DMS 273 treated with DMSO at 0.1 percent for 48 hours (cell line): ENCODE results near the gene ADAMTS4.
A peak's percentile ranks its signal among the peaks of the same experiment; 100 is the strongest.
"Not testable (repeated sequence)": the region's sequence is repeated elsewhere in the genome, so short reads cannot be mapped to it uniquely, and the experiment has no call there.

Source experiments
- DNase-seq: peaks from one replicate; lab custom pipeline; 2025; lab: John Stamatoyannopoulos, UW

Gene ADAMTS4, protein sequence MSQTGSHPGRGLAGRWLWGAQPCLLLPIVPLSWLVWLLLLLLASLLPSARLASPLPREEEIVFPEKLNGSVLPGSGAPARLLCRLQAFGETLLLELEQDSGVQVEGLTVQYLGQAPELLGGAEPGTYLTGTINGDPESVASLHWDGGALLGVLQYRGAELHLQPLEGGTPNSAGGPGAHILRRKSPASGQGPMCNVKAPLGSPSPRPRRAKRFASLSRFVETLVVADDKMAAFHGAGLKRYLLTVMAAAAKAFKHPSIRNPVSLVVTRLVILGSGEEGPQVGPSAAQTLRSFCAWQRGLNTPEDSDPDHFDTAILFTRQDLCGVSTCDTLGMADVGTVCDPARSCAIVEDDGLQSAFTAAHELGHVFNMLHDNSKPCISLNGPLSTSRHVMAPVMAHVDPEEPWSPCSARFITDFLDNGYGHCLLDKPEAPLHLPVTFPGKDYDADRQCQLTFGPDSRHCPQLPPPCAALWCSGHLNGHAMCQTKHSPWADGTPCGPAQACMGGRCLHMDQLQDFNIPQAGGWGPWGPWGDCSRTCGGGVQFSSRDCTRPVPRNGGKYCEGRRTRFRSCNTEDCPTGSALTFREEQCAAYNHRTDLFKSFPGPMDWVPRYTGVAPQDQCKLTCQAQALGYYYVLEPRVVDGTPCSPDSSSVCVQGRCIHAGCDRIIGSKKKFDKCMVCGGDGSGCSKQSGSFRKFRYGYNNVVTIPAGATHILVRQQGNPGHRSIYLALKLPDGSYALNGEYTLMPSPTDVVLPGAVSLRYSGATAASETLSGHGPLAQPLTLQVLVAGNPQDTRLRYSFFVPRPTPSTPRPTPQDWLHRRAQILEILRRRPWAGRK

DNA sequence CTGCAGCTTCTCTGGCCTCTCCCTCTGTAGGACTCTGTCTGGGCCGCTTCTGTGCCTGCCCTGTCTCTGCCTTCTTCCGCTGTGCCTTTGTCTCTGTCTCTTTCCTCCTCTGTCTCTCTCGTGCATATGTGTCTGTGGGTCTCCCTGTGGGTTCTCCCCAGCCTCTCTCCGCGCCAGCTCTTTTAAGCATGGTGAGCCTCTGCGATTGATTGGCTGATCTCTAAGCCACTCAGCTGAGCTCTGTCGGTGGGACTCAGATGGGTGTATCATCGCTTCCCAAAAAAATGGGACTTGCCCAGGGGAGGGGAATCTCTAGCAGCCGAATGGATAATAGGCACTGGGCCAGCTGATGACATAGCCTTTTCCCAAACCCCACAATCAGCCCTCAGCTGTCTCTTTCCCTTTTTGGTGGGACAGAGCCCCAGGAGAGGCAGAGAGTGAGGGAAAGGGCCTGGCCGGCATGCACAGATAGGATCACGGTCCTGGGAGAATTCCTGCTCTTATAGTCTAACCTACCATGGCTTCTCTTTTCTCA is at the start of gene ADAMTS4:
ADAMTS4 (minus strand) TSS at position 158 of the 535 bp plus-strand sequence. CDS start 427 bp downstream, outside the sequence.
- peak; percentile 19 for DNase-seq

DNA sequence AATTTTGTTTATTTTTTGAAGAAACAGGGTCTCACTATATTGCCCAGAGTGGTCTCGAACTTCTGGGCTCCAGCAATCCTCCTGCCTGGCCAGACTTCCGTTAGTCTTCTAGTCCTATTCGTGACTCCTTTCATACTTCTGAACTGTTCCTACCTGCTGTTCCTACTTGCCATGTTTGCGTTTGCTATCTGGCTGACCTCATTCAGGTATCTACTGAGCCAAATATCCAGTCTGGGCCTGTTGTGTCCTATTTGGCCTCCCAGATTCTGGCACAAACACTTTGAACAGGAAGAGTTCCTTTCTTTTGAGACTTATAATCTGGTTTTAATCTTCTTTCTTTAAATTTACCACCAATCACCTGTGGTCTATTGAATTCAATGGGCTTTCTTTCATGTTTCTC is 46.0 kb upstream of the ADAMTS4 start:
- DNase-seq = no peak

DNA sequence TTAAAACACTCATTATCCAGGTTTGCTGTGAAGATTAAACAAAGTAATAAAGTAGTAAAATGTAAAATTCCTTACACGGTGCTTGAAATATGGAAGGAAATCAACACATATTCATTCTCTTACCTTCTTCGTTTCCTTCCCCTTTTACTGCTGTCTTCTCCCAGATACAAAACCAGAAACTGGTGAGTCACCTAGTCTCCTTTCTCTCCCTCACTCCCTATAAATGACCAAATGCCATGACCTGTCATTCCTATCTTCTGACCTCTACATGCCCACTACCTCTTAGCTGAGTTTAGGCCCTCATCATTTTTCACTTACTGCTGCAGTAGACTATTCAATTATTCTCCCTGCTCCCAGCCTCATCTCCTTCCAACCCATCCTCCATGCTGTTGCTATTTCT is 43.5 kb upstream of the ADAMTS4 start:
- no peak for DNase-seq

DNA sequence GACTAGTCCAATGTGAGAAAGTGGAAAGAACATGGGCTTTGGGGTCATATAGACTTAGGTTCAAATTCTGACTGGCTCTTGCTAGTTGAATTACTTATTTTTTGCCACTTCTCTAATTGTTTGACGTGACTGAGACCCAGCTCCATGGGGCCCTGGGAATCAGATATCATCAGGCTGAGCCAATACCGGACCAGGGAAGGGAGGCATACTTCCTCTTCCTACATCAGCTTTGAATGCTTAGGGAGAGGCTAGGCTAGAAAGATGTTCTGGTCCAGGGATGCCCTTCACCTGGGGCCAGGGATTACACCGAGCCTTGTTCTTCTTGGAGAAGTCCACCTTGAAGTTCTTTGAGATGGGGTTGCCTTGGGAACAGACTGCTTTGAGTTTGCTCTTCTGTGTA is 42.8 kb upstream of the ADAMTS4 start:
- DNase-seq = no peak

DNA sequence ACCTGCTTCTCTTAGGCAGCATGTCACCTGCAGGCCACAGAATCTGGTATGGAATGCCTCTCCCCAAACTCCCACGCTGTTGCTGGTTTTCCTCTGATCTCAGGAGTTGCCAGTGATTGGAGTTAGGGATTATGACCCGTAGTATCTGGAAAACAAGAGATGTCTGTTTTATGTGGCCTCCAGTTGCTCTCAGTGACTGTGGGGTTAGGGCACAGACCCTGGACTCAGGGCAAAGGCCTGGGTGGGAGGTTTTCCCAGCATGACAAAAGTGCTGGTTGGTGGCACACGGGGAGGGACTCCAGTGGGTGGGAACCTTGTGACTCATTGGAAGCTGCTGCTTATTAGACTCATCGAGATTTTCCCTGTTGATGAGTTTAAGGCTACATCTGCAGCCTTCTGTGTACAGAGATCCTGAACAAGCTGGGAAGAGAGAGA is 39.2 kb upstream of the ADAMTS4 start, which contains the start of gene NR1I3:
NR1I3 (minus strand) TSS at position 165 of the 435 bp plus-strand sequence. CDS start 1,638 bp downstream, outside the sequence.
- no peak for DNase-seq

DNA sequence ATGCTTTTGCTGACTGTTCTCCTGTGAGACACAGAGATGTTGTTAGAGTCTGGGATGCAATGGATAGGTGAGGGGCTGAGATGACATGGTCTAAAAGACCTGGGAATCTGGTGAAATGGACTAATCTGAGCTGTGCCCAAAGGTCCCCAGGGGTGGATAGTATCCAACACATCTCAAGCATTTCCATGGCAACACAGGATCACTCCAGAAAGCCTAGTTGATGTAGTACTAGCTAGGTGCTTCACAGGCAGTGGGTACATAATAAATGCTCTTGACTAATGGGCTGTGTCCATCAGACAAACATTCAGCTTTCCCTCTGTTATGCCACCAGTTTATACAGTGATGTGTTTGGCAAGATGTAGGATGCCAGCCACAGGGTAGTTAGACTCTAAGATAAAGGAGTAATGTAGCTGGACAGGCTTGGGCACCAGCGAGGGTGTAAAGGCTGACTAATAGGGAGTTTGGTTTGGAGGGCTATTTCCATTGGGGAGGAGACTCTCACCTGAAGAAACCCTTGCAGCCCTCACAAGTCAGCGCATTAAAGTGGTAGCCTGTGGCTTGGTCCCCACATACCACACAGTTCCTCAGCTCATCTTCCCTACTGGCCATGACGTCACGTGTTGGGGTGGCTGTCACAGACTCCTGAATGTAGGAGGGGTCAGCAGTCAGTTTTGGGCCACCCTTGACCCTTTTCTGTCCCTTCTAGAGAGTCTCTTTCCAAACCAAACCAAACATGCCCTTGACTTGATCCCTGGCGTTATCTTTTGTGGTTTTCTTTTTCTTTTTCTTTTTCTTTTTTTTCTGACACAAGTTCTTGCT is 37.3 kb upstream of the ADAMTS4 start:
- DNase-seq = no peak

DNA sequence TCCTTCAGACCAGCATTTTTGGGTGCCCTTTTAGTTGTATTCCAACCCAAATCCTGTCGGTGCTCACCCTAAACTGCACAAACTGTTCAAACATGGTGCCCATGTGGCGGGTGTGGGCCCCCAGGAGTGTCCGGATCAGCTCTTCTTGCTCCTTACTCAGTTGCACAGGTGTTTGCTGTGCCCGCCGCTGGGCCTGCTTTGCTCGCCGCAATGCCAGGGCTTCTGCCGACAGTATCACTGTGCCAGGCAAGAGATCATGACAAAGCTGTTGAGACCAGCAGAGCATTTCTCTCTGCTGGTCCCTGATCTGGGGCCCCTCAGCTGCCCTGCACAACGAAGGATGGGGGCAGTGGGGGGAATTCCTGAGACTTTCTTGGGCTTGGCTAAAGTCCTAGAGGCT is 34.2 kb upstream of the ADAMTS4 start:
- DNase-seq = no peak

DNA sequence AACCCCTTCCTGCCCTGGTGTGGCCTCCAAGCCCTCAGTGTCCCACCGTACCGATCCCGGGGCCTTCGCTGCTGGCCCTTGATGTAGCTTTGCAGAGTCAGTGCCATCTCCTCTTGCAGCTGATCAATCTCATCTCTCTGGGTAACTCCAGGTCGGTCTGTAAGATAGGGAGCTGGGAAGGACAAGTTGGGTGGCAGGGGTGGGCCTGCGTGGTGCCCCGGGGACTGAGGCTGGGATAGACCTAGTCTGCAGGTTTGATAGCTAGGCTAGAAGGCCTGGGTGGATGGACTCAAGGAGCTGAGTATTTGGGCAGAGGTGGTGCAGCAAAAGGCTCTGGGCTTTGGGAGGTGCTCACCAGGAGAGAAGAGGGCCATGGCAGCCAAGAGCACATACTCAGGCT is 31.9 kb upstream of the ADAMTS4 start:
- no peak for DNase-seq

DNA sequence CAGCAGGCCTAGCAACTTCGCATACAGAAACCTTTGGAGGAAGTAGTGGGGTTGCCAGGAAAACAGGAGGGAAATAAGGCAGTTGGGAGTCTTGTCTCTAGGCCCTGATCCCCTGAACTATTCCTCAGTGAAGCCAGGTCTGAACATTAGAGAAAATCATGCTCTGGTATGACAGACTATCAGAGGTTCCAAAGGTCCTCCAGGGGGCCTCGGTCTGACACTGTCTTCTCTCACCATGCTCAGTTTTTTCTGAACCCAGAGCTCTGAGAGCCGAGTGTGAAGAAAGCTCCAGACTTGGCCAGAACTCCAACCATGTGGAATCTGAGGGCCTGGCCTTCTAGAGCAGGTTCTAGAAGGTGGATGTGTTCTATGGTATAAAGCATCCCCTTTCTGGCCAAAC is 31.0 kb upstream of the ADAMTS4 start:
- no peak for DNase-seq

DNA sequence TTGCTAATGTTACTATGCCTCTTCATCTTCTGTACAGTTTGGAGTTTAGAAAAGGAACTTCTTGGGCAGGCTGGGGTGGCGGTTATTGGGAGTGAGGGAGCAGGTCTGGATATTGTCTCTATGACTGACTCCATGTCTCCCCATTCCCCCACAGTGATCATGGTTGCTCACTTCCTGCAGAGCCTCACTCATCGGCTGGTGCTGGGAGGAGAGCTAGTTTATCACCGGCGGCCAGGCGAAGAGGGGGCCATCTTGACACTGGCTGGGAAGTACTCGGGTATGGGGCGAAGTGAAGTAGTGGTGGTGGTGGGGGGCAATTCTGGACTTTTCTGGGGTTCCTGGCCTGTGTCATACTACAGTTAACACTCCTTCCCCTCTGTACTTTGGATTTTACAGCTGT is 29.2 kb upstream of the ADAMTS4 start:
- DNase-seq = no peak

DNA sequence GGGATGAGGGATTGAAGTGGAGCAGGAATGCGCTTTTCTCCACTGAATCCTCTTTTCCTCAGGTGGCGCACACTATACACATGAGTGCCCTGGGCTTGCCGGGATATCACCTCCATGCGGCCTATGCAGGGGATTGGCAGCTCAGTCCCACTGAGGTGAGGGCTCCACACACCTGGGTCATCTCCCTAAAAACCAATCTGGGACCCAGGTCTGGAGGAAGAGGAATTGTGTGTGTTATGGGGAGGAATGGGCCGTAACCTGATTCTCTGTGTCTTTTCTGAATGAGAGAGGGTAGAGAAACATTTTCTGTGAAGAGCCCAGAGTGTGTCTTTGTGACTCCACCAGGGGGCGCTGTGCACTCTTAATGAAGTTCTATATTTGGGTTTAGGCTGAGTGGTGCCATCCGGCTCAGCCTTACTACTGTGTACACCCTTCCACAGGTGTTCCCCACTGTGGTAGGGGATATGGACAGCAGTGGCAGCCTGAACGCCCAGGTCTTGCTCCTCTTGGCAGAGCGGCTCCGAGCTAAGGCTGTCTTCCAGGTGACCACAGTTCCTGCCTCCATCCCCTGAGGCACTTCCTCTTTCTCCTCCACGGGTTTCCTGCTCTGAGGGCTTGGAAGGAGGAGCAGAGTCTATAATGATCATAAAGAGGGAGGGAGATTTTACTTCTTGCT is 28.5 kb upstream of the ADAMTS4 start:
- DNase-seq = peak; percentile 36

DNA sequence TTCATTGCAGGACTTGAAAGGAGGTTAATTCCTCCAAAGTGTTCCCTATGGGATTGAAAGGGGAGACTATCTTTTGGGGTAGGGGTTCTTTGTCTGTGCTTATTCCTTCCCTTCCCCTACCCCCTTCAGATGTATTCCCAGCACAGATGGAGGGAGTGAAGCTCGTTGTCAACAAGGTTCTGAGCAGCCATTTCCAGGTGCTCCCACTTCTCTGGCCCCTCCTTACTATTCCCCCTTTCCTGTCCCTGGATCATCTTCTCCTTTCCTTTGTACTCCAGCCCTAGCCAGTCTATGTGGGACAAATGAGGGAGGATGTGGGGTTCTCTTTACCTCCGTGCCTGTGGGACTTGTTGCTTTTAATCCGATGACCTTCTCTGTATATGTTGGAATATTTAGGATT is 27.9 kb upstream of the ADAMTS4 start:
- no peak for DNase-seq

DNA sequence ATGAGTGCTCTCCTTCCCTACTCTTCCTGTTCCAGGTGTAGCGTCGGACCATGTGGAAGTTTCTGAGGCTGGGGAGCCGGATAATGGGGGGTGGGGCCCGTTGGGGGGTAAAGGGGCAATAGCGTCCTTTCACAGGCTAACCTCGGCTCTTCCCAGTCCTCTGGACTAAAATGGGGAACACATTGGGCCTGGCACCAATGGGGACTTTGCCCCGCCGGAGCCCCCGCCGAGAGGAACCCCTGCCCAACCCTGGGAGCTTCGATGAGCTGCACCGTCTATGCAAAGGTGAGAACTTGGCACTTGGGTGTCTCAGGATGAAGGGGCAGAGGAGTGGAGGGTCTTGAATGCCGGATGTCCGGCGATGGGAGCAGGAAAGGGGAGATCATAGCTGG is 27.5 kb upstream of the ADAMTS4 start:
- DNase-seq = no peak

DNA sequence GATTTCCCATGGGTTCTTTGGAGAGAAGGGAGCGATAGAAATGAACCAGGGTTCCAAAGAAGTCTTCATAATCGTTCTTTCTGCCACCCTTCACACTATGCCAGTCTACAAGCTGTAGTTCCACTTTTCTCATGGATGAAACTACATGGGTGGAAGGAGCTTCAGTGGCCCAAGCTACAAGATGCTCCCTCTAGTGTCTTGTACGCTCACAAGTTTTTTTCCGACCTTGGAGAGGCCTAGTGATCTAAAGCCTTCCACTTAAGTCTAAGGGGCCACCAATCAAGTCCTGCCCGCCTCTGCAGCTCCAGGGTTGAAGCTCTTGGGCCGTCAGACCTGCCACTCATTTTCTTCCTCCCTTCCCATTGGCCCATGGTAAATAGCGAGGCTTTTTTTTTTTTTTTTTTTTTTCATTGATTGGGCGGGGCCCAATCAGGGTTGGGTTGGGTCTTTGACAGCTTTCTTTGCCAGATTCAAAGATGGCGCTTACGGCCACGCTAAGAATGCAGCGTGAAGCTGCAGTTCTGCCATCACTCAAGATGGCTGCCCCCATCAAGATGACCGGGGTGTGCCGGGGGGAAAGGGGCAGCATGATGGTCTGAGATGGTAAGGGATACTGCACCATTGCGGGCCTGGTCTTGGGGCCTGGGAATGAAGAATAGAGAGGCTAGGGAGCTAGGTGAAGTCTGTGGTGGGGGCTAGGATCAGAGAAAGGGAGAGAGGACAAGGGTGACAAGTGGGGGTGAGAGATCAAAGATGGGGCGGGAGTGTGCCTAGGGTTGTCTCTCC is 26.9 kb upstream of the ADAMTS4 start, which contains the start of gene TOMM40L:
TOMM40L (plus strand) TSS at position 527 of the 786 bp plus-strand sequence. CDS start 430 bp downstream, outside the sequence.
- DNase-seq = peak; percentile 99

DNA sequence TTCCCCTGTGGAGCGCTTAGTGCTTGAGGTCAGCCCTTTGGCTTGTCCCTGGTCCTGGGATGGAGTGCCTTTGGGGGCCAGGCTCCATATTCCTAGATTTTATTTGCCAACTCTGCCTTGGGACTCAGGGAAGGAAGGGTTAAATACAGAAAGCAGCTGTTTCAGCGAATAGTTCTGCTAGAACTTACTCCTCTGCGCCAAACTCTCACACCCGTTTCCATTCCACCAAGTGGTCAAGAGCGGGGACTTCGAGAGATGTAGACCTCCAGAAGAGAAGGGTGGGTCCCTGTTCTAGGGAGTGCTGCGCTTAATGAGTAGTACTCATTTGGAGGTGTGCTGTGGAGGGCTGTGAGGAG is 26.3 kb upstream of the ADAMTS4 start:
- DNase-seq = no peak

DNA sequence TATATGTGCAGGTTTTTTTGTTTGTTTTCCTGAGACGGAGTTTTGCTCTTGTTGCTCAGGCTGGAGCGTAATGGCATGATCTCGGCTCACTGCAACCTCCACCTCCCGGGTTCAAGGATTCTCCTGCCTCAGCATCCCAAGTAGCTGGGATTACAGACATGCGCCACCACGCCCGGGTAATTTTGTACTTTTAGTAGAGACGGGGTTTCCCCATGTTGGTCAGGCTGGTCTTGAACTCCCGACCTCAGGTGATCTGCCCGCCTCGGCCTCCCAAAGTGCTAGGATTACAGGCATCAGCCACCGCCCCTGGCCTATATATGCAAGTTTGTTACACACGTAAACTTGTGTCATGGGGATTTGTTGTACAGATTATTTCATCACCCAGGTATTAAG is 25.8 kb upstream of the ADAMTS4 start:
- DNase-seq = not testable (repeated sequence)

DNA sequence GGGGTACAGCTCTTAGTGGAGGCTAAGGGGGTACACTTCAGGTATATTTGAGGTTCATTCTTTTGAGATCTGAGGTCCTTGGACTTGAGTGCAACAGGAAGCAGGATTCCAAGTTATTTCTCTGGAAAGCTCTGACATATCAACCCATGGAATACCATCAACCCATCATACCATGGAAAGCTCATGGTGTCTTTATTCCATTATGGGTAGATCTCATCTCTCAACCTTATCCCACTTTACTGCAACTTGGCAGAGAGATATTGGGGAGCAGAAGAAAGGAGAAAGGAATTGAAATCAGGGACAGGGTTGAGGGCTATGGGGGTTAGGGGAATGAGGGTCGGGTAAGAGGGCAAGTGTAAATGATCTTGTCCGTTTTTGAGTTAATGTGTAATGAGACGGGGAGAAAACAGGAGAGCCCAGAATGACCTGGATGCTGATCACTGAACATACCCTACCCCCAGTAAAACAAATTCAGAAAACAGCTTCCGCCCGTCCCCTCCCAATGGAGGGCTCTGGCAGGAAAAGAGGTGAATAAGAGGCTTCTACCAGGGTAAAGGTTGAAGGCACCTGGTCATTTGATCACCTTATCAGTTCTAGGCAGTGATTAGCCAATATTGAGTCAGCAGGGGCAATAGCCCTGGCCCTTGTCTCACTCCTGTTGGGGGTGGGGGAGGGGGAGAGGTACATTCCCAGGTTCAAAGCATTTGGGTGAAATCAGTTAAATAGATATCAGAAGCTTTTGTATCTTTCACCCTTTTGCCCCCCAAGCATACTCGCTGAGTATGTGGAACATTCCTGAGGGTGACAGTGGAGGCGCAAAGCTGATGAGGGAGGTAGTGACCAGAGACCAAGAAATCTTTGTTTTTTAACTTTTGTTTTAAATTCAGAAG is 25.2 kb upstream of the ADAMTS4 start:
- no peak for DNase-seq

DNA sequence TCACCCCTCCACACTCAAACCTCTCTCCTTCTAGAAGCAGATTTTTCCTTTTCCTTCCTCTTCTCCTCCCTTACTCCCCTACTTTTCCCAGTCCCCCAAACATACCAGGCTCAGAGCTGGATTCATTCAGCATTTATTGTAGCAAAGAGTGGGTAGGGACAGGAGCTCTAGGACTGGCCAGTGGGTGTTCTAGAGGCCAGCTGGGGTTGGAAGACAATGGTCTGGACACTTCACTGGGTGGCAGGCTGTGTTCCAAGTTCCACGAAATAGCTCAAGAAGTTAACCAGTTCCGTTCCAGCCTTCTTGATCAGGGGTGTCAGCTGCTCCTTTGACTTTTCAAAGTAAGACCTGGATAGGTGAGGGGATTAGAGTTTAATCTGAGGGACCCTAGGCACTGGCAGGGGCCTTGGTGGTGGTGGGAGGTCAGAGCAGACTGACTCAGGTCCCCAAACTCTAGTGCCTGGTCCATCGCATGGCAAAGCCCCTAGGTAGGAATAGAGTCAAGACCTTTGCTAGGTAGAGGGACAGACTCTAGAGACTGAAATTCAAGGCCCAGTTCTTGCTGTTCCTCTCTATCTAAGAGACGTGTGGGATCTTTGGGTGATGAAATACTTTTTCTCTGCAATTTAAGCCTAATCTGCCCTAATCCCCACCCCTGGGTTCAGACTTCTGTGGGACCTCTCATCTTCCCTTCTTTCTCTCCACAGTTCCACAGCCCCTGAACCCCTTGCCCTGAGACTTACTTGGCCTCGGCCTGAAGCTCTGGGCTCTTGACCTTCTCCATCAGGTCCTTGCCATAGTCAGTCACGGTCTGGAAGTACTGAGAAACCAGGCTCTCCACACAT is 23.5 kb upstream of the ADAMTS4 start:
- DNase-seq = no peak
